Measurements from ENCODE around the gene LRRC25.

Gene LRRC25

GRCh38 chr19:18424890-18425514, 27.6 kb upstream of the LRRC25 start:
- DNase-seq (ENCODE audit: low read depth), result no peak

GRCh38 chr19:18424122-18424889, 26.9 kb upstream of the LRRC25 start:
- DNase-seq (ENCODE audit: low read depth), result no peak

- no peak for DNase-seq (ENCODE audit: low read depth)
Observed at GRCh38 chr19:18423258-18424020, 26.0 kb upstream of the LRRC25 start.

- DNase-seq (ENCODE audit: low read depth), result no peak
Observed at GRCh38 chr19:18422530-18423191, 25.2 kb upstream of the LRRC25 start.

DNA sequence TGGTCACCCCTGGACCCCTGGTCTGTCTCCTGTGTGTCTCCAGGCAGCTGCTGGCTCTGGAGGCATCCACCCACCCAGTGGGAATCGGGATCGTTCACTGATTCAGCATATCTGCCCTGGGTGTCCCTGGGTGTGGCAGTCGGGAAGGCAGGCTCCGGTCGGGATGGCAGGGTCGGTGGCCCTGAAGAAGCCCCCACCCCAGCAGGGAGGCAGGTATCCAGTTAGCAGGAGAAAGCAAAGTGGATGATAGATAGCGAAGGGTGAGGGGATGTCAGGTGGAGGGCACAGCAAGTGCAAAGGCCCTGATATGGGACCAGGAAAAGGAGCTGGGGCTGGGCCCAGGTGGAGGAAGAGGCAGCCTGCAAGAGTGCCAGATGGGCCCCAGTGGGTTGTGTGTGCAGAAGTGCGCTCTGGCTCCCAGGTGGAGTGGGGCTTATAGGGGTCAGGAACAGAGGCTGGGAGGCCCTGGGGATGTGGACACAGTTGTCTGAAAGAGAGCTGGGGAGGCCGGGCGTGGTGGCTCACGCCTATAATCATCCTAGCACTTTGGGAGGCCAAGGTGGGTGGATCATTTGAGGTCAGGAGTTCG, 24.0 kb upstream of the LRRC25 start:
- DNase-seq (ENCODE audit: low read depth), result no peak

GRCh38 chr19:18420930-18421329, 23.5 kb upstream of the LRRC25 start:
- no peak for DNase-seq (ENCODE audit: low read depth)

- no peak for DNase-seq (ENCODE audit: low read depth)
Observed at GRCh38 chr19:18419699-18420460, 22.5 kb upstream of the LRRC25 start.

DNA sequence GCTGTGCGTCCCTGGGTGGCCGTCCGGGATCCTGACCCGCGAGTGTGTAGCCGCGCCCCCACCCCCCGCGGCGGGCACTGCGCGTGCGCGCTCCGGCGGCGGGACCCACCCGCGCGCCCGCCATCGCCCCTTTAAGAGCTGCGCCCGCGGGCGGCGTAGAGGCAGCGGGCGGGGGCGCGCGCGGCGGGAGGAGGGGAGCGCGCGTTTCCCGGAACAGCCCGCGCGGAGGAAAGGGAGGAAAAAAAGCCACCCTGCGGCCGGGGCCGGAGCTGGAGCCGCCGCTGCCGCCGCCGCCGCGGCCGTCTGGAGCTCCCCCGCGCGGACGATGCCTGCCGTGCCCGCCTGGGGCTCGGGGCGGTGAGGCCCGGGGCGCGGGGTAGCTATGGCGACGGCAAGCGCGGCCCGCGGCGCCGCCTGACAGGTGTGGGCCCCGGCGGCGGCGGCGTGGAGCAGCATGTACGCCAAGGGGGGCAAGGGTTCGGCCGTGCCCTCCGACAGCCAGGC, 21.8 kb upstream of the LRRC25 start, which contains the start of gene SSBP4:
Gene SSBP4 (plus strand): TSS at position 204 of the 504 bp plus-strand sequence. CDS start 251 bp downstream, at position 455.
- peak; percentile 55 for DNase-seq (ENCODE audit: low read depth)

- DNase-seq (ENCODE audit: low read depth), result no peak
Observed at GRCh38 chr19:18418483-18419194, 21.2 kb upstream of the LRRC25 start.

DNA sequence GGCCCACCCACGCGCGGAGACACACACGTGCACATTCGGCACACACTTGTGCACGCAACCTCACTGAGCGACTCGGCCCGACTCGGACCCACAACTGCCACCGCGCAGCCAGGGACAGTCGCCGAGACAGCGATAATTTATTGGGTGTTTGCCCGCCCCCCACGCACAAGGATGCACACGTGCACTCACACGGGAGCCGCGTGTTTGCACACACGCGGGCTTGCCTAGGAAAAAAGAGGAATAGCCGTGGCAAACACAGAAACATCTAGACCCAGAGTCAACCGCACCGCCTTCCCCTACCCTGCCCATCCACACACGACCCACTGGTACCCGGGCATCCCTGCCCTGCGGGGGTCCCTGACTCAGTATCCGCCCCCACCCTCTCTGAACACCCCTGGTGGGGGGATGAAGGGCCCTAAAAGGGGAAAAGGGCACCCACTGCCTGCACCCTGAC, 20.6 kb upstream of the LRRC25 start:
- no peak for DNase-seq (ENCODE audit: low read depth)

- no peak for DNase-seq (ENCODE audit: low read depth)
Observed at GRCh38 chr19:18417250-18418028, 20.0 kb upstream of the LRRC25 start.

- DNase-seq (ENCODE audit: low read depth), result peak; percentile 45
Observed at GRCh38 chr19:18416778-18417249, 19.4 kb upstream of the LRRC25 start.

GRCh38 chr19:18415178-18415867, 17.9 kb upstream of the LRRC25 start:
- no peak for DNase-seq (ENCODE audit: low read depth)

- no peak for DNase-seq (ENCODE audit: low read depth)
Observed at GRCh38 chr19:18414504-18415177, 17.2 kb upstream of the LRRC25 start.

GRCh38 chr19:18412610-18413239, 15.3 kb upstream of the LRRC25 start:
- DNase-seq (ENCODE audit: low read depth), result no peak

- DNase-seq (ENCODE audit: low read depth), result no peak
Observed at GRCh38 chr19:18408053-18408476, 10.6 kb upstream of the LRRC25 start.

GRCh38 chr19:18406749-18407148, 9.3 kb upstream of the LRRC25 start:
- no peak for DNase-seq (ENCODE audit: low read depth)

Data from activated gamma-delta T cell treated with anti-CD3 and anti-CD28 coated beads, Interleukin-2, amount 50 U/mL, for 16 hours (primary cell).